Measurements from ENCODE around the gene ACOT2.
"Not testable (repeated sequence)": the region's sequence is repeated elsewhere in the genome, so short reads cannot be mapped to it uniquely, and the experiment has no call there.

DNA sequence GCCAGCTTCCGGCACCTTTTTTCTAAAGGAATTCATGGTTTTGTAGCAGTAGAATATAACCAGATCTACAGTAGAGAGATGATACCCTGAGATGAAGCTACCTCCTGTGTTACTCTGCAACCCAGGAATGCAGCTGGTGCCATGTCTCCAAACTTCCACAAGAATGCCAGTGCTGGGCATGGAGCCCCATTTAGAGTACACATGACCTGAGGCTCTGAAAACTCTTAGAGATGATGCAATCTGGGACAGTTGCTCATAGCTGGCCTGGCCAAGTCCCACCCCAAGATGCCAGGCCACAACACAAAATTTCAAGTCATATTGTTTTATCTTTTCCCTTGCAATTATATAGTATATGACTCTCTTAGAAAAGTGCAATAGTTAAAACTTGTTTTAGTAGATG lies 23.7 kb upstream of the ACOT2 start:
- not testable (repeated sequence) for TF ChIP-seq POLR2AphosphoS5 (IDR thresholded peaks at IDR 0.05; ENCODE audit: low read depth, low read length); TAF1 (IDR thresholded peaks at IDR 0.05; ENCODE audit: low read depth, low read length); POU2F2 (IDR thresholded peaks at IDR 0.05; ENCODE audit: low read depth, low read length); POLR2A (IDR thresholded peaks at IDR 0.05; ENCODE audit: low read depth, low read length); PAX5 (IDR thresholded peaks at IDR 0.05; ENCODE audit: insufficient read depth, low read length, severe bottlenecking)
